ENCODE results near the gene XBP1. TPM values are rescaled to one million over a fixed set of nuclear protein-coding genes. Genes with fewer than 3 reads are reported as not detected.

Gene XBP1
- total RNA-seq, 2 donors from 2014 or later: 176 to 282 TPM

DNA sequence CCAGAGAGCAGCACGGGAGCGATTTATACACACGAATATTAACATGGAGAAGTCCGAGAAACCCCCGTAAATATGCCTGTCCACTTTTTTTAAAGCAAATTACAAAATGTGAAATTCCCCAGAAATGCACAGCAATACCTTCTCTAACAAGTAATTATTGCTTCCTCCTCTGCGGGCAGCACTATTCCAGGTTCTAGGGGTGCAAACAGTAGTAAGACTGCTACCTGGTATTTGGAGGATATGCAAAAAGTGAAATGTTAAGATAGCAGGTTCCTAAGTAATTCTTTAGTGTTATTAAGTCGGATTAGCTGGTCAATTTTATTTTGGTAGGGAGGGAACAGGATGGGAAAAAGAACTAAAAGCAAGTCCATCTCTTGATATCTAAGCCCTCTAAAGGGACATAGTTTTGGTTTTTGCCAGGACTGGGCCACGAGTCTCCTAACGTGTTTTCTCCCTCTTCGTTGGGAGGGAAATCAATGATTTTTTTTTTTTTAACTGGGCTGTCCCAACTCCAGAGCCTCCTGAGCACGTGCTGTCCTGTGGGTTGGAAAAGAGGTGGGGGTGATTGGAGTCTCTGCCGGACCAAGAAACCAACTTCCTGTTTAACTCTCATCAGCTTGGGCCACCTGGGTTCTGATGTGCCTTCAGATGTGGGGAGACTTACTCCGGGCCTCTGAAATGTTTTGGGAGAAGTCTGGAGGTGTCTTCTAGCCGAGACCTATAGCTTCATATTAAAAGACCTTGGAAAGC, 1.7 kb upstream of the XBP1 start:
- no peaks in the 10 kb centered on the region for H3K27me3 ChIP-seq (replicated peaks; ENCODE audit: insufficient read depth)
- TF ChIP-seq CTCF (IDR thresholded peaks at IDR 0.05): no peak
- H3K4me1 ChIP-seq (ENCODE audit: control insufficient read depth in 1 of 2, low read depth in 2 of 2): peaks cover 29 to 37% of the 10 kb centered on the region in 2 donors
- H3K36me3 ChIP-seq: peaks cover 6% of the 10 kb centered on the region
- no peak for ATAC-seq (ENCODE audit: insufficient number of reproducible peaks, low FRiP score, low read depth)
- H3K27ac ChIP-seq: peak overlapping the region in 1 of 2 donors; percentile 41
- H3K4me3 ChIP-seq: peak overlapping the region; percentile 100
- H3K9me3 ChIP-seq: no peaks in the 10 kb centered on the region
- DNase-seq (ENCODE audit: low spot score): no peak

- Histone ChIP-seq H3K27ac (peak overlapping the region; percentile 100), H3K4me3 (peak overlapping the region; percentile 100), H3K27me3 (replicated peaks; ENCODE audit: insufficient read depth) (no peaks in the 10 kb centered on the region), H3K4me1 (ENCODE audit: control insufficient read depth in 1 of 2, low read depth in 2 of 2) (peaks cover 37 to 59% of the 10 kb centered on the region in 2 donors), H3K36me3 (peaks cover 28% of the 10 kb centered on the region), H3K9me3 (no peaks in the 10 kb centered on the region)
- TF ChIP-seq CTCF (IDR thresholded peaks at IDR 0.05): no peak
- DNase-seq (ENCODE audit: low spot score) (peak; percentile 14), ATAC-seq (ENCODE audit: insufficient number of reproducible peaks, low FRiP score, low read depth) (peak; percentile 48)
These were observed 612 bp downstream of the XBP1 start for GRCh38 chr22:28799606-28800307.

GRCh38 chr22:28798810-28799605, 1.4 kb downstream of the XBP1 start:
- ATAC-seq (ENCODE audit: insufficient number of reproducible peaks, low FRiP score, low read depth) (peak; percentile 51), DNase-seq (ENCODE audit: low spot score) (peak; percentile 31)
- peak overlapping the region; percentile 100 for H3K4me3 ChIP-seq
- no peak for TF ChIP-seq CTCF (IDR thresholded peaks at IDR 0.05)
- no peaks in the 10 kb centered on the region for H3K27me3 ChIP-seq (replicated peaks; ENCODE audit: insufficient read depth)
- H3K4me1 ChIP-seq (ENCODE audit: control insufficient read depth in 1 of 2, low read depth in 2 of 2): peaks cover 37 to 59% of the 10 kb centered on the region in 2 donors
- H3K27ac ChIP-seq: peak overlapping the region; percentile 100
- H3K36me3 ChIP-seq: peaks cover 34% of the 10 kb centered on the region
- no peaks in the 10 kb centered on the region for H3K9me3 ChIP-seq

DNA sequence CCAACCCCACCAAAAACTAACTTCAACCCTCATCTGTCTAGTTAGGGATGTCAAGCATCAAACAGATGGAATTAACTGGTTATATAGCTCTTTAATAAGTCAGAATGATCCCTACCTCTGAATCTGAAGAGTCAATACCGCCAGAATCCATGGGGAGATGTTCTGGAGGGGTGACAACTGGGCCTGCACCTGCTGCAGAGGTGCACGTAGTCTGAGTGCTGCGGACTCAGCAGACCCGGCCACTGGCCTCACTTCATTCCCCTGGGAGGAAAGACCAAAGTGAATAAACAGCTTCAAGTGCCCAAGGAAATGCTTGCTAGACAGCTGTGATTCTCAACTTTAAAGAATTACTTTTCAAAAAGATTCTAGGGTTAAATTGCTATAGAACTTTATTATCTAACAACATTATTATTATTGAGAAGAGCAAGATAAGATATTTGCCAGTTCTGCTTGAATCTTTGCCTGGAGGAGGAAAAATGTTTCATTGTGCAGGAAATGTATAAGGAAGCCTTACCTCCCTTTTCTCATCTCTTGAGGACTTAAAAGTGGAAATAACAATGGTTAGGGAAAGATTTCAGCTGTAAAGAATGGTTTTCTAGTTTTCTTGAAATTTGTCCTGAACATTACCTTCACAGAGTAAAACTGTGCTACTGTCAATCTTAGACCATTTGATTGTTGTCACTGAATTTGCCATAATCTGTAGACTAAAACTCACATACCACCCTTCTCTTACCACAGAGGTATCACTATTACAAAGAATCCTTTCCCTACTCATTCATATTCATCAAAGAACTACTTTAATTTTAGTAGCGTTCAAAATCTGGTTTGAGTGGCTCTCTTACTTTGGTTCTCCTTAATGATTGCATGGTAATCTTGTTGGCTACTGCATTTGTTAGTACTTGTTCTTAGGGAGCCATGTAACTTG, 4.2 kb downstream of the XBP1 start:
- Histone ChIP-seq H3K9me3 (no peaks in the 10 kb centered on the region), H3K4me3 (no peak overlapping the region), H3K27ac (peak overlapping the region in 1 of 2 donors; percentile 10), H3K4me1 (ENCODE audit: control insufficient read depth in 1 of 2, low read depth in 2 of 2) (peaks cover 23 to 43% of the 10 kb centered on the region in 2 donors), H3K27me3 (replicated peaks; ENCODE audit: insufficient read depth) (no peaks in the 10 kb centered on the region), H3K36me3 (peaks cover 39% of the 10 kb centered on the region)
- no peak for DNase-seq (ENCODE audit: low spot score)
- ATAC-seq (ENCODE audit: insufficient number of reproducible peaks, low FRiP score, low read depth): no peak
- no peak for TF ChIP-seq CTCF (IDR thresholded peaks at IDR 0.05)

Measured in thoracic aorta (tissue), 2 donors.